HG03460 (cell line): ENCODE data around the gene SGPL1.
"Not testable (repeated sequence)": the region's sequence is repeated elsewhere in the genome, so short reads cannot be mapped to it uniquely, and the experiment has no call there.

Experiments used
- ATAC-seq: cut with Tn5 transposase; IDR thresholded peaks from one replicate; pipeline ENCODE4 v1.9.1; 2021; ENCODE audit not compliant: unreplicated experiment

The SGPL1 gene

DNA sequence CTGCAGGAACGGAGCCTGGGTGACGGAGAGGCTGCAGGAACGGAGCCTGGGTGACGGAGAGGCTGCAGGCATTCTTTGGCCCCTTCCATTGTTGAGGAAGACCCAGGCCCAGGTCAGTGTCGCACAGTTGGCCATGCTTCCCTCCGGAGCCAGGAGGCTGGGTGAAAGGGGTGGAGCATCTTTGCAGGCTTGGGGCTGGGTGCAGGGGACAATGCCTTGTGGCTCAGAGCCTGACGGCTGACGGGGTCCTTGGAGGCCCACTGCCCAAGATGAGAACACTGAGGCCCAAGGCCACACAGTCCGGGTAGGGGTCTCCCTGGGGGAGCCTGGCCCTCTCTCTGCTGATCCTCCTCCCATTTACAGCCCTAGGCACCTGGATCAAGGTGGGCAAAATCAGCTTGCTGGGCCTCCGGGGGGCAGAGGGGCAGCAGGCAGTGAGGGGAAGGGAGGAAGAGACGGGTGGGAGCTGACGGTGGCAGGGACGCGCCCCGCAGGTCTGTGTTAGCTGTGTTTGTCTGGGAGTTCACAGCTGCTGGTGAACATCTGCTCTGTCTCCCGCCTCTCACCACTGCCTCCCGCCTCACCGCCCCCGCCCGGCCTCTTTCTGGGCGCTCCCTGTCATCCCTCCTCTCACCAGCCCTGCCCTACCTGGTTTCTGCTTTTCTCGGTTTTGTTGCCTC is 103.2 kb downstream of the SGPL1 start:
- no peak for ATAC-seq

DNA sequence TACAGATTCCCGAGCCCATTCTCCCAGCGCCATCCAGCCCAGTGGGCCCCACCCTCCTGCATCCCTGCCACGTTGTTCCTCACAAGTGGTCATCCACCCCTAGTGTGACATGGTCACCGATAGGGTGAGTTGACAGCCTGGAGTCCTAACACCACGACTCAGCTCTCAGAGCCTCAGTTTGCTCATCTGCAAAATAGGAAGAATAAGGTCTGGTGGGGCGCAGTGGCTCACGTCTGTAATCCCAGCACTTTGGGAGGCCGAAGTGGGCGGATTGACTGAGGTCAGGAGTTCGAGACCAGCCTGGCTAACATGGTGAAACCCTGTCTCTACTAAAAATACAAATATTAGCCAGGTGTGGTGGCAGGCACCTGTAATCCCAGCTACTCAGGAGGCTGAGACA is 104.2 kb downstream of the SGPL1 start:
- not testable (repeated sequence) for ATAC-seq

DNA sequence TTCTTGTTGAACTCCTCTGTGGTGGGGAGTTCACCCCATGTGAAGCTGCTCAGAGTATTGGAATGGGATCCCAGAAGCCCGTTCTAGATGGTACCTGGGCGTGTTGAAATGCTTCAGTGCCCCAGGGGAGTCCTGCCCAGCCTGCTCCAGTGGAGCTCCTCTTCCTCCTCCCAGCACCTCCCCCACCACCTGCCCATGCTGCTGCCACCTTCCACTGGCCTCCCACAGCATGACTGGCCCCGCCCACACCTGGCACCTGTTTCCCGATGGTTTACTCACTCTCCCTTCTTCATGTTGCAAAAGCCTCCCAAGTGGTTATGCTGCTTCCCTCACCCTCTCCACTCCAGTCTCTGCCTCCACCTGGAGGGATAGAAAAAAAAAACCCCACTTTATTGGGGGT is 104.8 kb downstream of the SGPL1 start:
- no peak for ATAC-seq

DNA sequence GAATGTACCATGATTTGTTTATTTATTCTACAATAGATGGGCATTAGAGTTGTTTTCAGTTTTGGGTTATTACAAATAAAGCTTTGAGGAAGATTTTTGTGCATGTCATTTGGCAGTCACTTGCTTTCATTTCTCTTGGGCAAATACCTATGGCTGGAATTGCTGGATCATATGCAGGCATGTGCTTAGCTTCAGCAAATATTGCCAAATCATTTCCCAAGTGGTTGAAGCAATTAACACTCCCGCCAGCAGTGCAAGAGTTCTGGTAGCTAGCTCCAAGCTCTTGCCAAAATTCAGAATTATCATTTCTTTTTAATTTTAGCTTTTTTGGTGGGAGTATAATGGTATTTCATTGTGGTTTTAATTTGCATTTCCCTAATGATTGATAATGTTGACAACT is 105.5 kb downstream of the SGPL1 start:
- no peak for ATAC-seq

DNA sequence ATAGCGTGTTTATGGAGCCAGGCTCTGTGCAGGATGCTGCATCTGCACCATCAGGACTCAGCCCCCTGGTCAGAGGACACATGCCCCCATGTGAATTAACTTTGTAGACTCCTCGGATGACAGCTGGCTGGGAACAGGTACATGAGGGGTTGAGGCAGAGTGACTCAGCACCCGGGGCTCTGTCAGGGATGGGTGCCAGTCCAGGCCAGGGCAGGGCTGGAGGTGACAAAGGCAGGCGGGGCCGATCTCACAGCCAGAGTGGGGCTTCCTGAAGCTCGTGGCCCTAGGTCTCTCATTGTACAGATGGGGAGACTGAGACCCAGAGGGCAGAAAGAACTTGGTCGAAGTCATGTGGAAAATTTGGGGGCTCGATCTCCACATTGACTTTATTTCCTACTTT is 107.9 kb downstream of the SGPL1 start:
- no peak for ATAC-seq

DNA sequence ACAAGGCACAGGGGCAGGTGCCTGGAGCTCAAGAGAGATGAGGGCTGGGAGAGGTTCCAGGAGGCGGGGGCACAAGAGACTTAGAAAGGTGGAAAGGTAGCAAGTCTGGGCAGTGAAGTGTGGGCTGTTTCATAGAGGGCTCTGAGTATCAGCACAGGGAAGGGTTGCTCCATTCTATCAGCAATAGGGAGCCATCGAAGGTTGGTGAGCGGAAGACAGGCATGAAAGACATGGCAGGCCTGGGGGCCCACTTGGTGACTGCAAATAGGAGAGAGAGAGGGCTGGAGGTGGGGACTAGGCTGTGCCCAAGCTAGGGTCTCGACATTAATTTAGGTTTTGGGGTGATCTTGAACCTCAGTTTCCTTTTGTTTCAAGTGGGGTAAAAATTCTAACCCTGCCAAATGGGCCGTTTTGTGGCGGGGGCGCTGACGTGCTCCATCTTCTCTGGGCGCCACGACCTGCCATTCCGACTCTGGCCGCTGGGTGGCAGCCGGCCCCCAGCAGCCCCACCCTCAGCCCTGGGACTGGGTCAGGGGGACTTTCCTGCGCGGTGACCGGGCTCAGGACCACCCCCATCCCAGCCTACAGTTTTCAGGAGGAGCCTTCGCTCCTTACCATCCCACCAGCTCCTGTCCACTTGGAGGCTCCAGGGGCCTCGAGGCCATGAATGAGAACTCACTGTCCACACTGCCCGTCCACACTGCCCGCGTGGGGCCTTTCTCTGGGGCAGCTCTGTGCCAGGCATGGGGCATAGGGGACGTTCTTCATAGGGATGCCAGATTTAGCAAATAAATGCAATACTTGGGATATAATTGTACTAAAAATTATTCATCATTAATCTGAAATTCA is 109.9 kb downstream of the SGPL1 start:
- no peak for ATAC-seq

DNA sequence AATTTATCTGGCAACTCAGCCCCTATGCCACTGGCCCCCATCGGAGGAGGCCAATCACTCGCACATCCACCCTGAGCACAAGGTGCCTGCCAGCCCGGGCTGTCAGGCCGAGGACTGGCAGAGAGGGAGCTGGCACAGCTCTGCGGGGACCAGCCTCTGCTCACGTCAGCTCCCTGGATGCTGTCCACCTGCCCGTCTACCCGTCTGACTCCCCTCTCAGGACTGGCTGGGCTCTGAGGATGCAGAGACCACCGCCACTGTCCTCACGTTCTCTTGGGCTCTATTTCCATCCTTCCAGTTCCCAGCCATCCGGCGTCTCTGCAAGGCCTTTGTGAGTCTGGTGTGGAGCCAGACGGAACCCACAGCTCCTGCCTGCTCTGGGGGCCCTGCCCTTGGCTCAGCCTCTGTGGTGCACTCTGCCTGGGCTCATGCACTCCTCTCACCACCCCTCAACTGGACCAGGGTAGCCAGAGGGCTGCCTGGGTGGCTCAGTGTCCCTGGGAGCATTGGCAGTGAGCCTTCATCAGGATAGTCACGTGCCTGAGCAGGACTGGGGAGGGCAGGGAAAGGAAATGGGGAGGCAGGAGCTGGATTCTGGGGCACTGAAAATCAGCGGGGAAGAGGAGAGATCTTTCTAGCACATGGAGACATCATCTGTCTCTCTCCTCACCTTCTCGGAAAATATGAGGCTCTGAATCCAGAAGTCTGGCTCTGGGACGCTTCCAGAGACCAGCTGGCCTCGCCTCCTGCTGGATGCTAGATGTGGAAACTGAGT is 110.7 kb downstream of the SGPL1 start:
- no peak for ATAC-seq

DNA sequence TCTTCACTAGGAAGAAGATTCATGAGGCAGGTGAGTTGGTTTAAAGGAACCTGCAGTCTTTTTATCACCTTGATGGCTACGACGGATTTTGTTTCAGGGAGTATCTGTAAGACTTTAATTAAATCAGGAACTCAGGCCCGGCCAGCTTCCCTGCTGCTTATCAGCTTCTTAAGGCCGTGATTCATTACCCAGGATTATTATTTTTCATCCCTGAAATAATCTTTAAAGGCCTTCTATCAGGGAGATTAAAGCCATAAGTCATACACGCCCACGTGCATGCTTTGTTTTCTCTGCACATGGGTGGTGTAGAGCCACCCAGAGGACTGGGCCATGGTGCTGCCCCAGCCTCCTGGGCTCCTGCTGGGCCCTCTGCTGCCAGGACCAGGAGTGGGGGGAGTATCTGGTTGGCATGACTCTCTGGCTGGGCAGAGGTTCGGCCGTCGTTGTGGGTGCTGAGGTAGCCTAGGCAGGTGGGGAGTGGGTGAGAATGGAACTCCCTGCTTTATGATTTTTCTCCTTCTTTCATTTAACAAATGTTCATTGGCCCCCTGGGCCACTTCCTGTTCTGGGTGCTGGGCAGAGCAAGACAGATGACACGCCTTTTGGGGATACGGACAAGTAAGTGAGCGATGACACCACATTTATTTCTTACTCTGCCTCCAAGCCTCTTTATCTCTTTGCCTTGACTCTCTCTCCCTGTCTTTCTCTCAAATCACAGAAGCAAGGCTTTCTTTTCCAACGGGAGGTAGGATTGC is 111.6 kb downstream of the SGPL1 start:
- no peak for ATAC-seq

DNA sequence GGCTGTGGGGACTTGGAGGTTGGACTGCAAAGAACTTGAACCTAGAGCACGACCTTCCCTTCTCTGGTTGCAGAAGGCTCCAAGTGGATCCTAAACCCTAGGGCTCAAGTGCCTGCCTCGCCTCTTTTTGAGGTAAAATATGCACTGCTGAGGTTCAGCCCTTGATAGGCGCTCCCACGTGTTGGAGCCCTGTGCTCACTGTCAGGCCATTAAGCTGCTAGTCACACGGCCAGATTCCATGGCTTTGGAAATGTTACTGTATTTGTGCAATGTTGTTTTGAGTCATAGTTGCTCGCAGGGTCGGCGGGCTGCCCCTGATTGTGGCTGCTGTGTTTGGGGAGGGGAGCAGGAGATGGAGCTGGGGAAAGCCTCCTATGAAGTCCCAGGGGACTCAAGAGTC is 112.4 kb downstream of the SGPL1 start:
- ATAC-seq = no peak

DNA sequence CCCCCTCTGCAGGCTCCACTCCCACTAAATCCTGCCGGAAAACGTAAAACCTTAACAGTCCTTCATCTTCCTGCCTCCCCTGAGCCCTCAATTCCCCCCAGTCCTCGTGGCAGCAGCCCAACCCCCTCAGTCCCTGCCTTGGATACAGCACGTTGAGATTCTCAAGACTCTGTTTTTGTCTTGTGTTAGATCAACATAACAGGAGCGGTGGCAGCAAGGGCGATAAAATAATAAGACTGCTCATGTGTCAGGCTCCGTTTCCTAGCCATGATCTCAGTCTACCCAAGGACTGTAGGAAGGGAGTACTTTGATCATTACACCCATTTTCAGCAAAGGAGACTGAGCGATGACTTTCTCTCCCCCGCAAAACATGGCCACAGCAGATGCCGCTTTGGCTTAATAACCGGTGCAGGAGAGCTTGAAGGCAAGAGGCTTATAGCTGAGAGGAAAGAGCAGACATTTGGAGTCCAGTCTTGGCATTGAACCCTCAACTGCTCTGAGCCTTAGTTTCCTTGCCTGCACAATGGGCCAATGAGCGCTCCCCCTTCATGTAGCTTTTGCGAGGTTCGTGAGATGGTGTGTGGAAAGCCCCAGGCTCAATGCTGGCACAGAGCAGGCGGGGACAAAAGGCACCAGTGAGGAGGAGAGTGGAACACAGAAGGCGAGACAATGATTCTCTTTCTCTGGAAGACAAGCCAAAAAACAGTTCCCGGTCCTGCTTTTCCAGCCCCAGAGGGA is 114.7 kb downstream of the SGPL1 start:
- no peak for ATAC-seq
